Liver (tissue), 9 donors: ENCODE results near the gene ITIH5. TPM values are rescaled to one million over a fixed set of nuclear protein-coding genes. Genes with fewer than 3 reads are reported as not detected.

ENCODE experiments used
- DNase-seq: peaks from one replicate; pipeline ENCODE4 v3.0.0-alpha.2; 2017; ENCODE audit warnings: low spot score
- H3K27ac ChIP-seq, 2 donors: one replicate each; pipeline ENCODE4 v1.7.0; 2013; ENCODE audit warnings: inconsistent platforms in 2 of 2, low read length in 2 of 2, control low read depth in 1 of 2, low read depth in 1 of 2, mild to moderate bottlenecking in 1 of 2
- H3K27me3 ChIP-seq, 4 donors: one replicate each; pipeline versions ENCODE4 v1.6.1 to v1.7.0; 2013; ENCODE audit warnings: low read length in 3 of 4, inconsistent platforms in 1 of 4, mild to moderate bottlenecking in 1 of 4, moderate library complexity in 1 of 4; ENCODE audit not compliant: control insufficient read depth in 4 of 4, insufficient read depth in 4 of 4
- H3K36me3 ChIP-seq, 4 donors: one replicate each; pipeline versions ENCODE4 v1.6.1 to v1.7.0; 2013; ENCODE audit warnings: low read length in 3 of 4, mild to moderate bottlenecking in 3 of 4, low read depth in 1 of 4, moderate library complexity in 1 of 4; ENCODE audit not compliant: control insufficient read depth in 4 of 4, insufficient read depth in 3 of 4
- H3K4me1 ChIP-seq, 4 donors: one replicate each; pipeline versions ENCODE4 v1.6.1 to v1.7.0; 2013; ENCODE audit warnings: low read length in 3 of 4, mild to moderate bottlenecking in 3 of 4, moderate library complexity in 1 of 4; ENCODE audit not compliant: control insufficient read depth in 4 of 4, insufficient read depth in 4 of 4
- H3K4me3 ChIP-seq, 3 donors: one replicate each; pipeline versions ENCODE4 v1.6.1 to v1.7.0; 2013; ENCODE audit warnings: low read length in 3 of 3, control low read depth in 1 of 3, low read depth in 1 of 3, mild to moderate bottlenecking in 1 of 3
- H3K9ac ChIP-seq, 2 donors: one replicate each; pipeline ENCODE4 v1.7.0; 2013; ENCODE audit warnings: low read length in 2 of 2, mild to moderate bottlenecking in 2 of 2, moderate library complexity in 2 of 2, control low read depth in 1 of 2, low read depth in 1 of 2
- H3K9me3 ChIP-seq, 4 donors: one replicate each; pipeline versions ENCODE4 v1.6.1 to v1.7.0; 2013; ENCODE audit warnings: low read length in 3 of 4; ENCODE audit not compliant: control insufficient read depth in 4 of 4
- ATF3 ChIP-seq: IDR thresholded peaks from 2 replicates; pipeline ENCODE4 v1.6.1; 2016; ENCODE audit warnings: antibody characterized with exemption
- EGR1 ChIP-seq, 2 donors: IDR thresholded peaks; 2 replicates each; pipeline ENCODE4 v1.6.1; 2016 to 2018; ENCODE audit warnings: antibody characterized with exemption in 2 of 2, low read depth in 2 of 2
- FOXA1 ChIP-seq: IDR thresholded peaks from 2 replicates; pipeline ENCODE4 v1.6.1; 2016; ENCODE audit warnings: antibody characterized with exemption
- FOXA2 ChIP-seq: IDR thresholded peaks from 2 replicates; pipeline ENCODE4 v1.6.1; 2016; ENCODE audit warnings: antibody characterized with exemption
- GABPA ChIP-seq, 2 donors: IDR thresholded peaks in 1 of 2; conservative IDR thresholded peaks in 1 of 2; 2 replicates each; pipeline ENCODE4 v1.6.1; 2016; ENCODE audit warnings: antibody characterized with exemption in 2 of 2, mild to moderate bottlenecking in 1 of 2, moderate library complexity in 1 of 2
- HNF4A ChIP-seq, 2 donors: conservative IDR thresholded peaks; 2 replicates each; pipeline ENCODE4 v1.6.1; 2016; ENCODE audit warnings: antibody characterized with exemption in 2 of 2, mild to moderate bottlenecking in 2 of 2
- HNF4G ChIP-seq: IDR thresholded peaks from 2 replicates; pipeline ENCODE4 v1.6.1; 2016; ENCODE audit warnings: antibody characterized with exemption
- JUND ChIP-seq, 2 donors: IDR thresholded peaks; 2 replicates each; pipeline ENCODE4 v1.6.1; 2016; ENCODE audit warnings: antibody characterized with exemption in 2 of 2
- MAX ChIP-seq: IDR thresholded peaks from 2 replicates; pipeline ENCODE4 v1.6.1; 2016; ENCODE audit warnings: antibody characterized with exemption
- NR2F2 ChIP-seq: IDR thresholded peaks from 2 replicates; pipeline ENCODE4 v1.6.1; 2016; ENCODE audit warnings: antibody characterized with exemption
- RAD21 ChIP-seq, 2 donors: IDR thresholded peaks; 2 replicates each; pipeline ENCODE4 v1.6.1; 2016; ENCODE audit warnings: antibody characterized with exemption in 2 of 2, mild to moderate bottlenecking in 2 of 2
- REST ChIP-seq: IDR thresholded peaks from 2 replicates; pipeline ENCODE4 v1.6.1; 2016; ENCODE audit warnings: antibody characterized with exemption, mild to moderate bottlenecking
- RXRA ChIP-seq, 2 donors: IDR thresholded peaks; 2 replicates each; pipeline ENCODE4 v1.6.1; 2017 to 2018; ENCODE audit warnings: antibody characterized with exemption in 2 of 2, mild to moderate bottlenecking in 1 of 2
- SP1 ChIP-seq: IDR thresholded peaks from 2 replicates; pipeline ENCODE4 v1.6.1; 2018; ENCODE audit warnings: antibody characterized with exemption, mild to moderate bottlenecking
- TAF1 ChIP-seq: conservative IDR thresholded peaks from 2 replicates; pipeline ENCODE4 v1.6.1; 2016; ENCODE audit warnings: antibody characterized with exemption, mild to moderate bottlenecking
- YY1 ChIP-seq: IDR thresholded peaks from 2 replicates; pipeline ENCODE4 v1.6.1; 2016; ENCODE audit warnings: antibody characterized with exemption, mild to moderate bottlenecking
- ZBTB33 ChIP-seq: IDR thresholded peaks from 2 replicates; pipeline ENCODE4 v1.6.1; 2016; ENCODE audit warnings: antibody characterized with exemption
- WGBS: extraction: QIAGEN DNeasy Blood & Tissue Kit; methylation state at CpG from one replicate; pipeline ENCODE4 v1.1.7; 2013; 5-methylcytosine and 5-hydroxymethylcytosine counted together
- polyA plus RNA-seq, 2 donors: library from polyadenylated mRNA; stranded (reverse) in 1 of 2; unstranded in 1 of 2; fragments of 200-250 nt in 1 of 2; fragments of >200 nt in 1 of 2; fragmentation: Nextera tagmentation in 1 of 2; extraction: Ambion mirVana in 1 of 2; gene quantifications; one replicate each; pipeline versions ENCODE4 v1.2.1 to v1.2.3, GENCODE V29; 2013 to 2015
- total RNA-seq, 2 donors: library from RNA; depleted of rRNA; stranded (reverse); fragments of >200 nt; gene quantifications; one replicate each; pipeline ENCODE4 v1.2.3, GENCODE V29; 2014
- donor health status: healthy.
- donor health status: healthy.
- donor health status: healthy.
- donor health status: healthy.
- donor health status: healthy.

The ITIH5 gene
- total and polyA plus RNA-seq, 4 donors: 0.60 to 1.3 (median 0.98) TPM

- DNase-seq: no peak
- Histone ChIP-seq H3K27me3 (peaks cover 0 to 13% (median 0%) of the 10 kb centered on the region in 4 donors), H3K4me3 (no peak overlapping the region), H3K4me1 (no peaks in the 10 kb centered on the region), H3K27ac (no peak overlapping the region), H3K9ac (no peak overlapping the region), H3K9me3 (no peaks in the 10 kb centered on the region), H3K36me3 (no peaks in the 10 kb centered on the region)
- WGBS: 92% methylated on average over 21 of the region's 21 CpGs
- no peak for TF ChIP-seq JUND (IDR thresholded peaks at IDR 0.05)
- no peak for TF ChIP-seq HNF4A (conservative IDR thresholded peaks at IDR 0.05)
- no peak for TF ChIP-seq YY1
- TF ChIP-seq HNF4G: no peak
Observed at GRCh38 chr10:7576340-7576739, 90.4 kb downstream of the ITIH5 start.

GRCh38 chr10:7572391-7572790, 94.4 kb downstream of the ITIH5 start:
- TF ChIP-seq MAX (no peak), EGR1 (IDR thresholded peaks at IDR 0.05; ENCODE audit: low read depth in 2 of 2) (no peak), FOXA2 (no peak)
- 56% methylated on average over 3 of the region's 3 CpGs for WGBS
- Histone ChIP-seq H3K27ac (no peak overlapping the region), H3K27me3 (peaks cover 0 to 8% (median 0%) of the 10 kb centered on the region in 4 donors), H3K4me3 (no peak overlapping the region), H3K4me1 (no peaks in the 10 kb centered on the region), H3K9me3 (no peaks in the 10 kb centered on the region), H3K36me3 (no peaks in the 10 kb centered on the region), H3K9ac (no peak overlapping the region)
- DNase-seq: no peak

- Histone ChIP-seq H3K4me1 (no peaks in the 10 kb centered on the region), H3K27me3 (peaks cover 0 to 8% (median 0%) of the 10 kb centered on the region in 4 donors), H3K4me3 (no peak overlapping the region), H3K9ac (no peak overlapping the region), H3K36me3 (no peaks in the 10 kb centered on the region), H3K9me3 (no peaks in the 10 kb centered on the region), H3K27ac (no peak overlapping the region)
- WGBS: 80% methylated on average over 4 of the region's 4 CpGs
- no peak for DNase-seq
- peak; percentile 17 for TF ChIP-seq NR2F2
- TF ChIP-seq ATF3: no peak
Observed at GRCh38 chr10:7571981-7572380, 94.8 kb downstream of the ITIH5 start.

- H3K27me3 ChIP-seq: peaks cover 0 to 3% (median 0%) of the 10 kb centered on the region in 4 donors
- no peak overlapping the region for H3K4me3 ChIP-seq
- H3K4me1 ChIP-seq: no peaks in the 10 kb centered on the region
- no peak overlapping the region for H3K9ac ChIP-seq
- no peak overlapping the region for H3K27ac ChIP-seq
- 91% methylated on average over 4 of the region's 4 CpGs for WGBS
- no peaks in the 10 kb centered on the region for H3K36me3 ChIP-seq
- DNase-seq: no peak
- H3K9me3 ChIP-seq: no peaks in the 10 kb centered on the region
- TF ChIP-seq JUND (IDR thresholded peaks at IDR 0.05) (no peak), EGR1 (IDR thresholded peaks at IDR 0.05; ENCODE audit: low read depth in 2 of 2) (no peak), GABPA (IDR thresholded peaks at IDR 0.05 in 1 of 2, conservative IDR thresholded peaks at IDR 0.05 in 1 of 2) (no peak), RXRA (IDR thresholded peaks at IDR 0.05) (no peak), HNF4G (no peak), TAF1 (no peak), REST (no peak), FOXA1 (no peak), ATF3 (no peak), ZBTB33 (no peak), SP1 (no peak), RAD21 (IDR thresholded peaks at IDR 0.05) (no peak)
Observed at GRCh38 chr10:7567911-7568620, 98.7 kb downstream of the ITIH5 start.
